ENCODE data around the gene STOML2. TPM values are rescaled to one million over a fixed set of nuclear protein-coding genes. Genes with fewer than 3 reads are reported as not detected.
A peak's percentile ranks its signal among the peaks of the same experiment; 100 is the strongest.

The STOML2 gene
- total and polyA plus RNA-seq, 9 of the 15 experiments (the other 6 are each of a cell fraction or from before 2014, with no cell fraction given): 110 to 220 (median 174) TPM

DNA sequence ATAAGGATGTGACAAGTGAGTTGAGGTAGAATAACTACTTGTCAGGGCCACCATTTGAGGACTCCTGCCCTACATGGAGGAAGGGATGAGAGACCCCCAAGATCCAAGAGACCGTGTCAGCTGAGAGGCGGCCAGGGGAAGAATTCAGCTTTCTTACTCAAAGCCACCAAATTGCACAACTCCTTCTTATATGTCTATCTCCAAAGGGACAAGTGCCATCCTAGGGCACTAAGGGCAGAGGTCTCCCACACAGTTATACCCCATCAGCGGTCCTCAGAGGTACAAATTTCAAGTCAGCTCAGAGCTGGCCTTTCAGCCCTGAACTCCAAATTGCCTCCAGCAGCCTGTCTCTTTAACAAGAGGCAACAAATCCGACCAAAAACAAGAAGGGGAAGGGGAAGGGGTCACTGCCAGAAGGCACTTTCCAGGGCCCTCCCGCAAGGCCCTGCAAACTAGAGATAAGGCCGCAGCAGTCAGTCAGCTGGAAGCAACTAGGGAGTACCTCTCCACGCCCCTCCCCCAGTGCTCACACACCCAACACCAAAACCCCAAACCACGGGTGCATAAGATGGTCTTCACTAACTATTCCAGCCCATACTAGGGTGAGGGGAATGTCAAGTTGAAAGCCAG, 6.1 kb upstream of the STOML2 start (continued):
- TF ChIP-seq YY1 (IDR thresholded peaks at IDR 0.05; ENCODE audit: borderline replicate concordance in 1 of 3, control insufficient read depth in 1 of 3, extremely low read depth in 1 of 3, insufficient read depth in 3 of 3, insufficient read length in 1 of 3, insufficient replicate concordance in 2 of 3, low read depth in 1 of 3, low read length in 2 of 3) (no peak), ETV5 (CRISPR knock-in tag; IDR thresholded peaks at IDR 0.05; ENCODE audit: low read depth) (0 out of 2 replicates have a peak, but pooled peaks have one; percentile 37), ZFP91 (CRISPR knock-in tag; IDR thresholded peaks at IDR 0.05) (peak; percentile 90), HDAC3 (IDR thresholded peaks at IDR 0.05; ENCODE audit: borderline replicate concordance, partially characterized antibody) (peak; percentile 43), PHB2 (IDR thresholded peaks at IDR 0.05; ENCODE audit: low read depth) (peak; percentile 55; the same call in 1 of the 2 replicates), CHCHD3 (CRISPR knock-in tag; IDR thresholded peaks at IDR 0.05) (no peak), ATF1 (CRISPR knock-in tag; IDR thresholded peaks at IDR 0.05) (no peak), ATF1 (tag; IDR thresholded peaks at IDR 0.05) (0 out of 2 replicates have a peak, but pooled peaks have one; percentile 32), NR2C1 (IDR thresholded peaks at IDR 0.05) (peak; percentile 63; the same call in 1 of the 2 replicates), NR2C1 (tag; IDR thresholded peaks at IDR 0.05) (peak; percentile 65), ZNF124 (CRISPR knock-in tag; IDR thresholded peaks at IDR 0.05) (no peak), WHSC1 (IDR thresholded peaks at IDR 0.05; ENCODE audit: low read length) (no peak), RCOR1 (IDR thresholded peaks at IDR 0.05; ENCODE audit: borderline replicate concordance in 1 of 2, low read depth in 2 of 2, low read length in 2 of 2) (peak in 1 of 2 experiments; percentile 87; a peak in 3 of 4 replicates), ZKSCAN1 (IDR thresholded peaks at IDR 0.05; ENCODE audit: low read depth, low read length) (peak; percentile 73), ZNF3 (CRISPR knock-in tag; IDR thresholded peaks at IDR 0.05) (no peak), CXXC5 (CRISPR knock-in tag; IDR thresholded peaks at IDR 0.05) (peak; percentile 93), GATAD2B (IDR thresholded peaks at IDR 0.05; ENCODE audit: borderline replicate concordance) (peak; percentile 50; the same call in 1 of the 2 replicates), NFXL1 (CRISPR knock-in tag; IDR thresholded peaks at IDR 0.05) (no peak), GABPB1 (CRISPR knock-in tag; IDR thresholded peaks at IDR 0.05) (peak; percentile 33; the same call in 1 of the 2 replicates), ZNF311 (CRISPR knock-in tag; IDR thresholded peaks at IDR 0.05) (no peak; the same call in 1 of the 2 replicates), KDM1A (IDR thresholded peaks at IDR 0.05) (peak; percentile 78 to 79; a peak in 3 of 4 replicates), RNF2 (IDR thresholded peaks at IDR 0.05) (peak; percentile 97)
- TF ChIP-seq, protein P1, sequence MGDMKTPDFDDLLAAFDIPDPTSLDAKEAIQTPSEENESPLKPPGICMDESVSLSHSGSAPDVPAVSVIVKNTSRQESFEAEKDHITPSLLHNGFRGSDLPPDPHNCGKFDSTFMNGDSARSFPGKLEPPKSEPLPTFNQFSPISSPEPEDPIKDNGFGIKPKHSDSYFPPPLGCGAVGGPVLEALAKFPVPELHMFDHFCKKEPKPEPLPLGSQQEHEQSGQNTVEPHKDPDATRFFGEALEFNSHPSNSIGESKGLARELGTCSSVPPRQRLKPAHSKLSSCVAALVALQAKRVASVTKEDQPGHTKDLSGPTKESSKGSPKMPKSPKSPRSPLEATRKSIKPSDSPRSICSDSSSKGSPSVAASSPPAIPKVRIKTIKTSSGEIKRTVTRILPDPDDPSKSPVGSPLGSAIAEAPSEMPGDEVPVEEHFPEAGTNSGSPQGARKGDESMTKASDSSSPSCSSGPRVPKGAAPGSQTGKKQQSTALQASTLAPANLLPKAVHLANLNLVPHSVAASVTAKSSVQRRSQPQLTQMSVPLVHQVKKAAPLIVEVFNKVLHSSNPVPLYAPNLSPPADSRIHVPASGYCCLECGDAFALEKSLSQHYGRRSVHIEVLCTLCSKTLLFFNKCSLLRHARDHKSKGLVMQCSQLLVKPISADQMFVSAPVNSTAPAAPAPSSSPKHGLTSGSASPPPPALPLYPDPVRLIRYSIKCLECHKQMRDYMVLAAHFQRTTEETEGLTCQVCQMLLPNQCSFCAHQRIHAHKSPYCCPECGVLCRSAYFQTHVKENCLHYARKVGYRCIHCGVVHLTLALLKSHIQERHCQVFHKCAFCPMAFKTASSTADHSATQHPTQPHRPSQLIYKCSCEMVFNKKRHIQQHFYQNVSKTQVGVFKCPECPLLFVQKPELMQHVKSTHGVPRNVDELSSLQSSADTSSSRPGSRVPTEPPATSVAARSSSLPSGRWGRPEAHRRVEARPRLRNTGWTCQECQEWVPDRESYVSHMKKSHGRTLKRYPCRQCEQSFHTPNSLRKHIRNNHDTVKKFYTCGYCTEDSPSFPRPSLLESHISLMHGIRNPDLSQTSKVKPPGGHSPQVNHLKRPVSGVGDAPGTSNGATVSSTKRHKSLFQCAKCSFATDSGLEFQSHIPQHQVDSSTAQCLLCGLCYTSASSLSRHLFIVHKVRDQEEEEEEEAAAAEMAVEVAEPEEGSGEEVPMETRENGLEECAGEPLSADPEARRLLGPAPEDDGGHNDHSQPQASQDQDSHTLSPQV (IDR thresholded peaks at IDR 0.05): no peak
